WERI-Rb-1 (cell line): Measurements from ENCODE around the gene POR.

Experiments
- DNase-seq: peaks from one replicate; pipeline ENCODE4 v3.0.0-alpha.2; 2020
- H3K27ac ChIP-seq: fragments of 250-450 bp; sonication (Bioruptor Pico); 2 replicates; pipeline ENCODE4 v1.5.1; 2020; ENCODE audit warnings: mild to moderate bottlenecking, moderate library complexity
- H3K27me3 ChIP-seq: fragments of 250-450 bp; sonication (Bioruptor Pico); 2 replicates; pipeline ENCODE4 v1.5.1; 2021; ENCODE audit warnings: mild to moderate bottlenecking, low read depth, moderate library complexity; ENCODE audit not compliant: insufficient read depth, severe bottlenecking
- H3K36me3 ChIP-seq: fragments of 250-450 bp; sonication (Bioruptor Pico); 2 replicates; pipeline ENCODE4 v1.5.1; 2020; ENCODE audit warnings: mild to moderate bottlenecking, moderate library complexity
- H3K4me3 ChIP-seq: 2 replicates; pipeline ENCODE4 v1.5.1; 2011; ENCODE audit warnings: low read depth, mild to moderate bottlenecking, control low read depth, low read length
- H3K9me3 ChIP-seq: fragments of 250-450 bp; sonication (Bioruptor Pico); 2 replicates; pipeline ENCODE4 v1.5.1; 2021; ENCODE audit warnings: mild to moderate bottlenecking, moderate library complexity; ENCODE audit not compliant: severe bottlenecking
- CTCF ChIP-seq: IDR thresholded peaks from 2 replicates; pipeline ENCODE4 v1.5.1; 2011; ENCODE audit warnings: low read depth, mild to moderate bottlenecking, control low read depth, inconsistent platforms, low read length

The POR gene

GRCh38 chr7:75950111-75950681 is 35.2 kb downstream of the POR start:
- no peak overlapping the region for H3K4me3 ChIP-seq
- no peak overlapping the region for H3K27ac ChIP-seq
- no peaks in the 10 kb centered on the region for H3K9me3 ChIP-seq
- no peak for DNase-seq
- TF ChIP-seq CTCF: no peak
- H3K36me3 ChIP-seq: peaks cover 9% of the 10 kb centered on the region
- no peaks in the 10 kb centered on the region for H3K27me3 ChIP-seq

GRCh38 chr7:75951506-75951905 is 36.6 kb downstream of the POR start:
- no peak overlapping the region for H3K27ac ChIP-seq
- H3K9me3 ChIP-seq: no peaks in the 10 kb centered on the region
- H3K36me3 ChIP-seq: peaks cover 20% of the 10 kb centered on the region
- DNase-seq: no peak
- H3K4me3 ChIP-seq: no peak overlapping the region
- no peaks in the 10 kb centered on the region for H3K27me3 ChIP-seq
- TF ChIP-seq CTCF: no peak

GRCh38 chr7:75953431-75953830 is 38.5 kb downstream of the POR start:
- no peak for TF ChIP-seq CTCF
- Histone ChIP-seq H3K36me3 (peaks cover 31% of the 10 kb centered on the region), H3K27ac (no peak overlapping the region), H3K9me3 (no peaks in the 10 kb centered on the region), H3K27me3 (no peaks in the 10 kb centered on the region), H3K4me3 (no peak overlapping the region)
- DNase-seq: no peak

- H3K36me3 ChIP-seq: peaks cover 33% of the 10 kb centered on the region
- TF ChIP-seq CTCF: no peak
- DNase-seq: no peak
Observed at GRCh38 chr7:75953931-75954330, 39.0 kb downstream of the POR start.

GRCh38 chr7:75955331-75955955 is 40.5 kb downstream of the POR start:
- H3K36me3 ChIP-seq: peaks cover 33% of the 10 kb centered on the region
- TF ChIP-seq CTCF: no peak

More at GRCh38 chr7:75953931-75954330, 39.0 kb downstream of the POR start:
- H3K27me3 ChIP-seq: no peaks in the 10 kb centered on the region
- no peak overlapping the region for H3K4me3 ChIP-seq
- H3K27ac ChIP-seq: no peak overlapping the region
- H3K9me3 ChIP-seq: no peaks in the 10 kb centered on the region

More at GRCh38 chr7:75955331-75955955, 40.5 kb downstream of the POR start:
- no peak overlapping the region for H3K27ac ChIP-seq
- DNase-seq: no peak
- no peaks in the 10 kb centered on the region for H3K27me3 ChIP-seq
- H3K9me3 ChIP-seq: no peaks in the 10 kb centered on the region
- H3K4me3 ChIP-seq: no peak overlapping the region
